Activated CD4-positive, alpha-beta memory T cell treated with anti-CD3 and anti-CD28 coated beads for 36 hours (primary cell): ENCODE measurements around the gene DLG2. TPM values are rescaled to one million over a fixed set of nuclear protein-coding genes. Genes with fewer than 3 reads are reported as not detected.
"Not testable (repeated sequence)": the region's sequence is repeated elsewhere in the genome, so short reads cannot be mapped to it uniquely, and the experiment has no call there.

ENCODE experiments used
- CTCF ChIA-PET: fragments of 350-600 bp; sonication (Branson Sonifier 250); formaldehyde crosslinking; loops from one replicate; lab custom pipeline; 2021; ENCODE audit warnings: antibody characterized with exemption, inconsistent platforms; lab: Charles Lee
- POLR2A ChIA-PET: fragments of 350-600 bp; sonication (Branson Sonifier 250); formaldehyde crosslinking; loops from one replicate; lab custom pipeline; 2021; ENCODE audit warnings: antibody characterized with exemption; lab: Charles Lee
- DNase-seq: peaks from one replicate; pipeline ENCODE4 v3.0.0-alpha.2; 2020
- H3K27ac Mint-ChIP-seq: one replicate; pipeline ENCODE4 v1.8.0; 2021; ENCODE audit warnings: mixed read lengths
- H3K27me3 Mint-ChIP-seq: one replicate; pipeline ENCODE4 v1.8.0; 2021; ENCODE audit warnings: mixed read lengths
- H3K36me3 Mint-ChIP-seq: one replicate; pipeline ENCODE4 v1.8.0; 2021; ENCODE audit warnings: mixed read lengths
- H3K4me1 Mint-ChIP-seq: one replicate; pipeline ENCODE4 v1.8.0; 2021; ENCODE audit warnings: low read depth, mixed read lengths
- H3K4me3 Mint-ChIP-seq: one replicate; pipeline ENCODE4 v1.8.0; 2021; ENCODE audit warnings: mild to moderate bottlenecking, mixed read lengths
- H3K9me3 Mint-ChIP-seq: one replicate; pipeline ENCODE4 v1.8.0; 2021; ENCODE audit warnings: mixed read lengths
- intact Hi-C: fragments of 100-400 bp; cut with micrococcal nuclease; formaldehyde crosslinking; loops from one replicate; pipeline ENCODE4 v1.15.1; 2023
- total RNA-seq, 2 experiments: library from RNA; stranded (reverse); gene quantifications; one replicate each; pipeline ENCODE4 v1.2.3, GENCODE V29; 2021

DLG2 gene
- total RNA-seq, 2 experiments from 2014 or later = 1.7 to 2.1 TPM

DNA sequence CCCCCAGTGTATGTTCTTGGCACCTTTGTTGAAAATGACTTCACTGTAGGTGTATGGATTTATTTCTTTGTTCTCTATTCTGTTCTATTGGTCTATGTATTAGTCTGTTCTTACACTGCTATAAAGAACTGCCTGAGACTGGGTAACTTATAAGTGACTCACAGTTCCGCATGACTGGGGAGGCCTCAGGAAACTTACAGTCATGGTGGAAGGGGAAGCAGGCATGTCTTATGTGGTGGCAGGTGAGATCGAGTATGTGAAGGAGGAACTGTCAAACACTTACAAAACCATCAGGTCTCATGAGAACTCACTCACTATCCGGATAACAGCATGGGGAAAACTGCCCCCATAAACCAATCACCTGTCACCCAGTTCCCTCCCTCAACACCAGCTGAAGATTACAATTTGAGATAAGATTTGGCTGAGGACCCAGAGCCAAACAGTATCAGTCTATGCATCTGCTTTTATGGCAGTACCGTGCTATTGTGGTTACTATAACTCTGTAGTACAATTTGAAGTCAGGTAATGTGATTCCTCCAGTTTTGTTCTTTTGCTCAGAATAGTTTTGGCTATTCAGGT, 836.2 kb downstream of the DLG2 start:
- CTCF ChIA-PET = no interaction called here
- no peak for DNase-seq
- Mint-ChIP-seq H3K27me3 (no peaks in the 10 kb centered on the region), H3K9me3 (peaks cover 52% of the 10 kb centered on the region), H3K36me3 (no peaks in the 10 kb centered on the region), H3K27ac (no peak overlapping the region), H3K4me1 (no peaks in the 10 kb centered on the region), H3K4me3 (no peak overlapping the region)
- POLR2A ChIA-PET = no interaction called here
- intact Hi-C loops = no loop called here

DNA sequence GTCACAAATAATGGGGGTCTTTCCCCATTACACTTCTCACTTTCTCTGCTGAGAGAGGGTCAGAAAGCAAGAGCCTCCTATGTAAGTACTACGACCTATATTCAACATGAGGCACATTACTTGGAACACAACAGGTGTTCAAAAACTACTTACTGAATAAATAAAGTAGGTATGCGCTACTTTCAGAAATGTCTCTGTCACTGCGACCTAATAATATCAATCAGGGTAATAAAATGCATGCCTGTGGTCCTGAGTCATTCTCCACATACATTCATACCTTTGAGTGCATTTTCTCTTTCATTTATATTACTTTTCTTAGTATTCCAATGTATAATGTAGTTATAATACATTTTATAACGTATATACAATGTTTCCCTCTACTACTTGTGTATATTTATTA, 838.9 kb downstream of the DLG2 start:
- H3K9me3 Mint-ChIP-seq = peaks cover 54% of the 10 kb centered on the region
- intact Hi-C loops = no loop called here
- H3K36me3 Mint-ChIP-seq = no peaks in the 10 kb centered on the region
- H3K4me1 Mint-ChIP-seq = no peaks in the 10 kb centered on the region
- ChIA-PET POLR2A (no interaction called here), CTCF (no interaction called here)
- H3K27me3 Mint-ChIP-seq = no peaks in the 10 kb centered on the region
- DNase-seq = no peak
- H3K27ac Mint-ChIP-seq = no peak overlapping the region
- H3K4me3 Mint-ChIP-seq = no peak overlapping the region

DNA sequence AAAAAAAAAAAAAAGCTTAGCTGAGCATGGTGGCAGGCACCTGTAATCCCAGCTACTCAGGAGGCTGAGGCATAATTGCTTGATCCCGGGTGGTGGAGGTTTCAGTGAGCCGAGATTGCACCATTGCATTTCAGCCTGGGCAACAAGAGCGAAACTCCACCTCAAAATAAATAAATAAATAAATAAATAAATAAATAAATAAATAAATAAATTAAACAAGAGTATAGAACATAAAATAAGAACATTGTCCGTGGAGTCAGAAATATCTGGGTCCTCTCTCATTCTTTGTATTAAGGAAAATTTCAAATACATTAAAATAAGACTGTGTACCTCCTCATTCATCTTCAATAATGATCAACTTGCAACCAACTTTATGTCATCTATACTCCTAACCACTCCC, 843.0 kb downstream of the DLG2 start:
- H3K4me3 Mint-ChIP-seq, DNase-seq, CTCF ChIA-PET, H3K36me3 Mint-ChIP-seq, POLR2A ChIA-PET, H3K27me3 Mint-ChIP-seq, H3K4me1 Mint-ChIP-seq, H3K27ac Mint-ChIP-seq, intact Hi-C loops: not testable (repeated sequence)
- peaks cover 50% of the 10 kb centered on the region for H3K9me3 Mint-ChIP-seq

DNA sequence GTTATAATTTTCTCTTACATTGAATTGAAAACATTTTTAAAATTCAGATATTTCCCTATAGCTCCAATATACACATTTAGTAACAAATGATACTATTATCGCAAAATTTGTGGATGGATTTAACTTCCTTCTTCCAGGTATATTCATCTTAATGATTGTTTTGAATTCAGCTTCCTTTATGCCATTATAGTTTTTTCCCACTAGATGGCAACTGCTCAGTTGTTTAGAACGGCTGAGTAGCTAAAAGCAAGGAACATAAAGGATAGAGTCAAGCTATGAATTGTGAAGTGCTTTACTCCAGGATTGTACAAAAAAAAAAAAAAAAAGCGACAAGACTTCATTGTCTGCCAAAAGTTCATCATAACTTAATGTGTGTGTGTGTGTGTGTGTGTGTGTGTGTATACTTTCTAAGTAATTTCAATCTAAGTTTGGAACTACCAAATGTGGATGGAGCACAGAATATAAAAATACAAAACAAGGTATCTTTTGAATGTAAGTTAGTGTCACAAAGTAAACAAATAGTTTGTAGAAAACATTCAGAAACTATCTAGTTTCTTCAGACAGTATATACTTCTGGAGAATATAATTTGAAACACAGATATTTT, 846.4 kb downstream of the DLG2 start:
- H3K9me3 Mint-ChIP-seq = peaks cover 49% of the 10 kb centered on the region
- H3K27ac Mint-ChIP-seq = no peak overlapping the region
- ChIA-PET CTCF (no interaction called here), POLR2A (no interaction called here)
- DNase-seq = no peak
- no peaks in the 10 kb centered on the region for H3K27me3 Mint-ChIP-seq
- H3K4me1 Mint-ChIP-seq = no peaks in the 10 kb centered on the region
- intact Hi-C loops = no loop called here
- H3K36me3 Mint-ChIP-seq = no peaks in the 10 kb centered on the region
- H3K4me3 Mint-ChIP-seq = no peak overlapping the region

DNA sequence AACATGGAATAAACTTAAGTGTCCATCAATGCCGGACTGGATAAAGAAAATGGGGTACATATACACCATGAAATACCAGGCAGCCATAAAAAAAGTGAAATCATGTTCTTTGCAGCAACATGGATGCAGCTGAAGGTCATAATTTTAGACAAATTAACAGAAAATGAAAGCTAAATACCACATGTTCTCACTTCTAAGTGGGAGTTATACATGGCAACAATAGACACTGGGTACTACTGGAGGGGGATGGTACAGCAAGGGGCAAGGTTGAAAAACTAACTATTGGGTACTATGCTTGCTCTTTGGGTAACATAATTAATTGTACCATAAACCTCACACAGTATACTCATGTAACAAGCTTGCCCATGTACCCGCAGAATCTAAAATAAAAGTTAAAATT, 851.6 kb downstream of the DLG2 start:
- intact Hi-C loops = no loop called here
- H3K4me3 Mint-ChIP-seq = no peak overlapping the region
- H3K36me3 Mint-ChIP-seq = no peaks in the 10 kb centered on the region
- H3K27me3 Mint-ChIP-seq = no peaks in the 10 kb centered on the region
- no peak overlapping the region for H3K27ac Mint-ChIP-seq
- ChIA-PET CTCF (no interaction called here), POLR2A (no interaction called here)
- peaks cover 71% of the 10 kb centered on the region for H3K9me3 Mint-ChIP-seq
- DNase-seq = no peak
- H3K4me1 Mint-ChIP-seq = no peaks in the 10 kb centered on the region

DNA sequence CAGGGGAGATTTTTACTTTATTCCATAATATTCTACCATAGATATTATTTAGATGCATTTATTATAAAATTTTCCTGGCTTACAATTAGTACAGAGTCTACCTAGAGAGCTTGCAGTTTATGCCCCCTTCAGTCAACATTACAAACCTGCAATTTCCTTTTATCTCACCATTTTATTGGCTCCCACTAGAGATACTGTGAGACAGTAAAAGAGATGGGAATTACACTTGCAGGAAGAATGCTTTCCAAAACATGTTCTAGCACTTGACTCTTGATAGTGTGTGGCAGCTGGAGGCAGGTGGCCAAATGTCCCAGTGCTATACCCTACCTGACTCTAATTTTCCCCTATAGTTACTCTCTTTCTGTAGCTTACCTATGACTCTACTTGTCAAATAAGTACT, 863.2 kb downstream of the DLG2 start:
- ChIA-PET CTCF (no interaction called here), POLR2A (no interaction called here)
- intact Hi-C loops = no loop called here
- no peaks in the 10 kb centered on the region for H3K36me3 Mint-ChIP-seq
- H3K4me3 Mint-ChIP-seq = no peak overlapping the region
- H3K4me1 Mint-ChIP-seq = no peaks in the 10 kb centered on the region
- H3K27ac Mint-ChIP-seq = no peak overlapping the region
- no peak for DNase-seq
- H3K27me3 Mint-ChIP-seq = no peaks in the 10 kb centered on the region
- H3K9me3 Mint-ChIP-seq = peaks cover 38% of the 10 kb centered on the region

DNA sequence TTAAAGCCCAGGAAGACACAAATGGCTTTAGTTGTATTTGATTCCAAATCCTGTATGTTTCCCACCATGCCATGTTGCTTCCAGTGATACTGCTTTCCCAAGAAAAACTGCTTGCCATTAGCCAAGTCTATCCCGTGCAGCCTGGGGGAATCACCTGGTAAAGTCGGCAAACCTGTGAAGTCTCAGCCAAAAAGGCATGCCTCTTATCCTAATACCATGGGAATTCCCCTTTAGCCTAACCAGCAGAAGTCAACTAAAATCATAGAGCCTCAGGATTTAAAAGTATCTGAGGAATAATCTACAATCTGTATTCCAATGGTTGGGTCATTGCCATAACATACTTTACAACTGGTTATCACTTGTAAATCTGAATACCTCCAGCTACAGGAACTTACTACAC, 869.4 kb downstream of the DLG2 start:
- H3K27ac Mint-ChIP-seq = no peak overlapping the region
- ChIA-PET POLR2A (no interaction called here), CTCF (no interaction called here)

DNA sequence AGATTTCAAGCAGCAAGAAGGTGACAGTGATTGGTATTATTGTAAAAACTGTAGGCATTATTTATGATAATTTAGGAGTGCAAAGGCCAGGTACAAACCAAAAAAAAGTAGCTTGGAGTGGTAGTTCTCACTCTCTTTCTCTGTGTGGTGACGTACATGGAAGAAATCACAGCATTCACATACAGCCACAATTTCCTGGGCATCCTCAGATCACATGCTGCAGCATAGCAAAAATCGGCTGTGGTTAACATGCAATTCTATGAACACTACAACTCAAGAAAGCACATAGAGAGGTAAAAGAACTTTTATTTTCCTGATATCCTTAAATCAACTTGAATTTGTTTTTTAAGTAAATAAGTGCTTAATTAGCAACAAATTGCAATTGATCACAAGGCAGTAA, 875.8 kb downstream of the DLG2 start:
- no peaks in the 10 kb centered on the region for H3K27me3 Mint-ChIP-seq
- intact Hi-C loops = no loop called here
- peaks cover 40% of the 10 kb centered on the region for H3K9me3 Mint-ChIP-seq
- no peak for DNase-seq
- ChIA-PET POLR2A (no interaction called here), CTCF (no interaction called here)
- H3K27ac Mint-ChIP-seq = no peak overlapping the region
- H3K4me1 Mint-ChIP-seq = no peaks in the 10 kb centered on the region
- H3K4me3 Mint-ChIP-seq = no peak overlapping the region
- H3K36me3 Mint-ChIP-seq = no peaks in the 10 kb centered on the region

More for the DNA sequence above, 869.4 kb downstream of the DLG2 start:
- Mint-ChIP-seq H3K36me3 (no peaks in the 10 kb centered on the region), H3K9me3 (peaks cover 32% of the 10 kb centered on the region), H3K4me1 (no peaks in the 10 kb centered on the region), H3K27me3 (no peaks in the 10 kb centered on the region), H3K4me3 (no peak overlapping the region)
- intact Hi-C loops = no loop called here
- no peak for DNase-seq

DNA sequence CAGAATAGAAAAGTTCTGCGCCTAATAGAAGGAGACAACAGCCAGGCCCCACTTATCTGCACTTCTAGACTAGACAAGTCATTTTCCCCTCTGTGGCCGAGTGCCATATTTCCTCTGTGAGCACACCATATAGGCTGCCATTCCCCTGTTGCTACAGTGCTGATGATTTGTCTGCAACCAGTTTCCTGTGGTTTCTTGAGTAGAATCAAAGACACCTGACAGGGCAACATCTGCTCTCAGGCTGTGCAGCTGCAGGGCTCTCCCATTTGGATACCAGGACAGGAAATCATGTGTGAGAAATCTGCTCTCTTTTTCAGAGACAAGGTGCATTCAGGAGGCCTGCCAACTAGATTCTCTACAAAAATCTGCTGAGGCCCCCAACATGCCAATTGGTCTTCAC, 879.3 kb downstream of the DLG2 start:
- intact Hi-C loops = no loop called here
- ChIA-PET POLR2A (no interaction called here), CTCF (no interaction called here)
- no peak for DNase-seq
- Mint-ChIP-seq H3K4me1 (no peaks in the 10 kb centered on the region), H3K4me3 (no peak overlapping the region), H3K27me3 (no peaks in the 10 kb centered on the region), H3K27ac (no peak overlapping the region), H3K36me3 (no peaks in the 10 kb centered on the region), H3K9me3 (peaks cover 43% of the 10 kb centered on the region)

DNA sequence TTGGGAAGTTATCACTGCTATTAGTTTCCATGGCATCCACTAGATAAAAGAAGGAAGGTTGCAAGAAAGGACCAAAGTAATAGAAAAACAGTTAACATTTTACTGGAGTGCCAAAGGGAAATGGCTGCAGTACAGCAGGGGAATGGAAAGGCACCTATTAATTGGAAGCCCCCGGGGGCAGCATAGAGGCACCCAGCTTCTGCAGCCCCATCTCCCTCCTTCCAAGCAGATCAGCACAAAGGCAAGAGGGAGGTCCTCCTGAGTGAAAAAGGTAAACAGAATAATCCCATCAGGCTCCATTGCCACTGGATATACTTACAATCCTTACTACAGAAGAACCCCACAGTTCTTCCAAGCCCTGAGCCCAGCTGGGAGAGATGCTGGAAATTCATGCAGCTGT, 887.1 kb downstream of the DLG2 start:
- Mint-ChIP-seq H3K4me1 (no peaks in the 10 kb centered on the region), H3K4me3 (no peak overlapping the region), H3K27me3 (no peaks in the 10 kb centered on the region), H3K27ac (no peak overlapping the region), H3K36me3 (no peaks in the 10 kb centered on the region), H3K9me3 (peaks cover 36% of the 10 kb centered on the region)
- ChIA-PET CTCF (no interaction called here), POLR2A (no interaction called here)
- intact Hi-C loops = no loop called here
- no peak for DNase-seq

DNA sequence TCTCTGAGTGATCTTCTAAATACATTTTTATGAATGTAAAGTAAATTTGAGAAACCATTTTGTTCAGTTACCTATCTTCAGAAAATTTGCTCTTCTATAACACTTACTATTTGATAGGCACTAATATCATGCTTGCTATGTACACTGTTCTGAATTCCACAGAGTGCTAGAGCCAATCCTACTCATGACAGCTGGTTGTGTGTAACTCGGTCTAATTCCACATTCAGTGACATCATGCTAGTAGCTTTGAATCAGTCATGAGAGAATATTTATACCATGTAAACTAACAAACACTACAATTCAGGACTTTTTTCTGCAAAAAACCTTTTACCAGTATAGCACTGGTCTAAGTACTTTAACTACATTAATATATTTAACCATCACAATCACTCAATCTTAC, 902.9 kb downstream of the DLG2 start:
- H3K36me3 Mint-ChIP-seq = peaks cover 1% of the 10 kb centered on the region
- ChIA-PET POLR2A (no interaction called here), CTCF (no interaction called here)
- H3K4me1 Mint-ChIP-seq = no peaks in the 10 kb centered on the region
- intact Hi-C loops = no loop called here
- no peak overlapping the region for H3K27ac Mint-ChIP-seq
- DNase-seq = no peak
- H3K9me3 Mint-ChIP-seq = peaks cover 36% of the 10 kb centered on the region
- peaks cover 3% of the 10 kb centered on the region for H3K27me3 Mint-ChIP-seq
- no peak overlapping the region for H3K4me3 Mint-ChIP-seq

DNA sequence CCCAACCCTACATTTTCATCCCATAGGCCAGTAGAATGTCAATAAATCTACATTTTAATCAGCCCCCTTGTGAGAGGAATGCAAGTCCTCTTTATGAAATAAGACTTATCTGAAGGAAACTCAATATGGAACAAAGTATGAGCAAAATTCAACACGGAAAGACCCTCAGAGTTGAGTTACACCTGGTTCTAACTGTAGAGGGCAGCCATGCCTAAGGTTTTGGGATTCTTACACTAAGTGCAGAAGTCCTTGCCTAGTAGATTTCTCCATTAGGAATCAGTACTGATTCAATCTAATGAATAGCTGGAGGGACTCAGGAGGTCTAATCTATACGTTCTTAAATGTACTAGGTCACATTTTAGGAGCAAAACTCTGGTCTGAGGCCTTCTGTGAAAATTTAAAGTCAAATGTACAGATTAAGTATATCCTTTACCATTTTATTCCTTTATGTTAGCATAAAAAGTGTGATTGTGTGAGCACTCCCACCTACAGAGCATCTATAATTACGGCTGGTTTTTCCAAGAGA, 904.5 kb downstream of the DLG2 start:
- H3K27ac Mint-ChIP-seq = no peak overlapping the region
- no peak for DNase-seq
- ChIA-PET POLR2A (no interaction called here), CTCF (no interaction called here)
- no peak overlapping the region for H3K4me3 Mint-ChIP-seq
- H3K36me3 Mint-ChIP-seq = peaks cover 1% of the 10 kb centered on the region
- peaks cover 21% of the 10 kb centered on the region for H3K9me3 Mint-ChIP-seq
- H3K27me3 Mint-ChIP-seq = peaks cover 3% of the 10 kb centered on the region
- intact Hi-C loops = no loop called here
- no peaks in the 10 kb centered on the region for H3K4me1 Mint-ChIP-seq

DNA sequence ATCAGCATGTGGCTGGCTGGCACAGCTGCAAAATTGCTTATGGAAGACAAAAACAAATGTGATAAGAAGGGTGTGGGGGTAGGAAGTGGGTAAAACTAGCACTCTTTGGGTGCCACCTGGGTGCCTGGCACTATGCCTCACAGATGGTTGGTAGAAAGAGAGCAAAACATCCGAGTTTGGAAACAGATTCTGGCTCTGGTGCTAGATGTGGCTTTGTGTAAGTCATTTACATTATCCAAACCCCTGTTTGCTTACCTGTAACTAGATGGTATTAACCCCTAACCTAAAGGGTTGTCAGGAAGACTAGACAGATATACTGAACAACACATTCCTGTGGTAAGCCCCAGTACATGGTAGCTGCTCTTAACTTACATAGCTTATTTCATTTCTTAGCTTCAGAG, 905.6 kb downstream of the DLG2 start:
- no peak overlapping the region for H3K27ac Mint-ChIP-seq
- H3K9me3 Mint-ChIP-seq = peaks cover 12% of the 10 kb centered on the region
- no peak overlapping the region for H3K4me3 Mint-ChIP-seq
- no peak for DNase-seq
- H3K36me3 Mint-ChIP-seq = peaks cover 1% of the 10 kb centered on the region
- POLR2A ChIA-PET = no interaction called here
- intact Hi-C loops = no loop called here
- CTCF ChIA-PET = no interaction called here
- no peaks in the 10 kb centered on the region for H3K4me1 Mint-ChIP-seq
- H3K27me3 Mint-ChIP-seq = peaks cover 3% of the 10 kb centered on the region
